IMR-90 (cell line): ENCODE measurements around the gene ANO2. TPM values are rescaled to one million over a fixed set of nuclear protein-coding genes. Genes with fewer than 3 reads are reported as not detected.
A peak's percentile ranks its signal among the peaks of the same experiment; 100 is the strongest.

Experiments used
- ATAC-seq: fragments of 200-7000 bp; cut with Tn5 transposase; 2 replicates; pipeline ENCODE4 v1.9.1; 2020; ENCODE audit warnings: low read depth, mild to moderate bottlenecking, moderate library complexity
- BruUV-seq: library from RNA; stranded (reverse); fragments of 400-500 nt; replicated peaks from 2 replicates; lab custom pipeline; 2021; lab: Mats Ljungman, UMichigan
- CTCF ChIA-PET: fragments of 300-600 bp; formaldehyde crosslinking; extraction: SDS; loops from one replicate; lab custom pipeline; 2021; ENCODE audit warnings: antibody characterized with exemption; lab: Yijun Ruan, JAX
- POLR2A ChIA-PET: fragments of 300-600 bp; sonication (Branson Sonifier 250); formaldehyde crosslinking; loops from one replicate; lab custom pipeline; 2022; ENCODE audit warnings: antibody characterized with exemption; ENCODE audit not compliant: unreplicated experiment; lab: Charles Lee
- DNase-seq: peaks from one replicate; pipeline ENCODE4 v3.0.0; 2013
- H2AFZ ChIP-seq: replicated peaks from 2 replicates; pipeline ENCODE3; 2013; ENCODE audit warnings: low read length, mild to moderate bottlenecking; ENCODE audit not compliant: poor library complexity
- H2AK5ac ChIP-seq: 2 replicates; pipeline ENCODE4 v1.6.1; 2013; ENCODE audit warnings: low read depth, low read length, inconsistent platforms
- H2AK9ac ChIP-seq: replicated peaks from 2 replicates; pipeline ENCODE3; 2013; ENCODE audit warnings: mild to moderate bottlenecking, low read depth, low read length, moderate library complexity; ENCODE audit not compliant: poor library complexity
- H2BK120ac ChIP-seq: 2 replicates; pipeline ENCODE4 v1.6.1; 2013; ENCODE audit warnings: low read depth, low read length, inconsistent platforms
- H2BK15ac ChIP-seq: 3 replicates; pipeline ENCODE4 v1.6.1; 2013; ENCODE audit warnings: low read depth, low read length, inconsistent platforms
- H2BK20ac ChIP-seq: 2 replicates; pipeline ENCODE4 v1.6.1; 2013; ENCODE audit warnings: low read depth, mild to moderate bottlenecking, inconsistent platforms, low read length, moderate library complexity
- H2BK5ac ChIP-seq: 2 replicates; pipeline ENCODE4 v1.6.1; 2013; ENCODE audit warnings: mild to moderate bottlenecking, low read depth, low read length, inconsistent platforms; ENCODE audit not compliant: poor library complexity, severe bottlenecking
- H3K14ac ChIP-seq: replicated peaks from 2 replicates; pipeline ENCODE4 v1.6.1; 2013; ENCODE audit warnings: low read depth, low read length, inconsistent platforms
- H3K18ac ChIP-seq: 2 replicates; pipeline ENCODE4 v1.6.1; 2013; ENCODE audit warnings: low read depth, low read length, control low read depth
- H3K23ac ChIP-seq: 2 replicates; pipeline ENCODE4 v1.6.1; 2013; ENCODE audit warnings: low read depth, low read length, inconsistent platforms
- H3K27ac ChIP-seq: 2 replicates; pipeline ENCODE4 v1.5.1; 2013; ENCODE audit warnings: mild to moderate bottlenecking, control low read depth, low read length; ENCODE audit not compliant: insufficient read depth
- H3K27me3 ChIP-seq: 2 replicates; pipeline ENCODE4 v1.6.1; 2013; ENCODE audit warnings: low read length; ENCODE audit not compliant: control insufficient read depth, insufficient read depth
- H3K36me3 ChIP-seq: 2 replicates; pipeline ENCODE4 v1.6.1; 2013; ENCODE audit warnings: low read length, mixed read lengths; ENCODE audit not compliant: control insufficient read depth, insufficient read depth
- H3K4ac ChIP-seq: 2 replicates; pipeline ENCODE4 v1.6.1; 2013; ENCODE audit warnings: low read depth, low read length, inconsistent platforms
- H3K4me1 ChIP-seq: 2 replicates; pipeline ENCODE4 v1.6.1; 2013; ENCODE audit warnings: low read length, mixed read lengths; ENCODE audit not compliant: control insufficient read depth, insufficient read depth
- H3K4me2 ChIP-seq: 2 replicates; pipeline ENCODE4 v1.6.1; 2013; ENCODE audit warnings: low read depth, mild to moderate bottlenecking, control low read depth, low read length, moderate library complexity
- H3K4me3 ChIP-seq: 2 replicates; pipeline ENCODE4 v1.5.1; 2013; ENCODE audit warnings: low read depth, mild to moderate bottlenecking, control low read depth, low read length, moderate library complexity; ENCODE audit not compliant: insufficient read depth
- H3K56ac ChIP-seq: 2 replicates; pipeline ENCODE4 v1.6.1; 2013; ENCODE audit warnings: low read length, inconsistent platforms; ENCODE audit not compliant: insufficient read depth; ENCODE audit errors: extremely low read depth
- H3K79me1 ChIP-seq, 2 experiments: 2 replicates each; pipeline ENCODE4 v1.6.1; 2013; ENCODE audit warnings: low read length in 2 of 2, inconsistent platforms in 1 of 2, low read depth in 1 of 2
- H3K9ac ChIP-seq: 2 replicates; pipeline ENCODE4 v1.6.1; 2013; ENCODE audit warnings: low read depth, low read length, control low read depth
- H3K9me1 ChIP-seq: 2 replicates; pipeline ENCODE4 v1.6.1; 2013; ENCODE audit warnings: low read length, inconsistent platforms; ENCODE audit not compliant: insufficient read depth
- H3K9me3 ChIP-seq: 2 replicates; pipeline ENCODE4 v1.6.1; 2013; ENCODE audit warnings: low read length; ENCODE audit not compliant: control insufficient read depth, insufficient read depth
- H4K20me1 ChIP-seq: 2 replicates; pipeline ENCODE4 v1.6.1; 2013; ENCODE audit warnings: low read length, inconsistent platforms; ENCODE audit not compliant: insufficient read depth
- H4K5ac ChIP-seq: 2 replicates; pipeline ENCODE4 v1.6.1; 2013; ENCODE audit warnings: mild to moderate bottlenecking, low read depth, low read length, control low read depth
- H4K8ac ChIP-seq, 2 experiments: 2 replicates each; pipeline ENCODE4 v1.6.1; 2013; ENCODE audit warnings: low read depth in 2 of 2, low read length in 2 of 2, control low read depth in 1 of 2, inconsistent platforms in 1 of 2
- H4K91ac ChIP-seq: 2 replicates; pipeline ENCODE4 v1.6.1; 2013; ENCODE audit warnings: low read depth, low read length, inconsistent platforms; ENCODE audit not compliant: insufficient read depth
- BHLHE40 ChIP-seq: fragments of 150-350 bp; IDR thresholded peaks from 2 replicates; pipeline ENCODE4 v1.6.1; 2016; ENCODE audit warnings: mild to moderate bottlenecking, low read depth, low read length
- FOS ChIP-seq: fragments of 150-350 bp; IDR thresholded peaks from 2 replicates; pipeline ENCODE4 v1.6.1; 2016; ENCODE audit warnings: low read depth, low read length
- NFE2L2 ChIP-seq: fragments of 150-350 bp; IDR thresholded peaks from 2 replicates; pipeline ENCODE4 v1.6.1; 2016; ENCODE audit warnings: low read depth, mild to moderate bottlenecking, low read length
- POLR2A ChIP-seq: IDR thresholded peaks from 2 replicates; pipeline ENCODE4 v1.6.1; 2012; ENCODE audit warnings: mild to moderate bottlenecking, low read depth, low read length
- WGBS, 2 experiments: methylation state at CpG; one replicate each; pipeline versions ENCODE4 v1.1.5 to v1.1.7; 2013; ENCODE audit warnings: missing lambda C conversion rate in 2 of 2; ENCODE audit not compliant: insufficient read length in 1 of 2; ENCODE audit errors: extremely low coverage in 2 of 2; 5-methylcytosine and 5-hydroxymethylcytosine counted together
- dilution Hi-C: fragments of 300-500 bp; cut with HindIII; formaldehyde crosslinking; loops from one replicate; pipeline ENCODE4 v1.14.3; 2018; ENCODE audit warnings: low sequenced_read_pairs; ENCODE audit not compliant: unreplicated experiment
- in situ Hi-C: fragments of 300-500 bp; cut with MboI; formaldehyde crosslinking; loops from 3 replicates; pipeline ENCODE4 v1.14.3; 2019; ENCODE audit warnings: low sequenced_read_pairs, inconsistent platforms, mixed read lengths
- intact Hi-C: fragments of 100-400 bp; cut with micrococcal nuclease; formaldehyde crosslinking; loops from 2 replicates; pipeline ENCODE4 v1.10.0; 2022
- polyA plus RNA-seq, 3 experiments: library from polyadenylated mRNA; depleted of rRNA; stranded (reverse); fragments of >200 nt; gene quantifications; 2 replicates each; pipeline ENCODE4 v1.2.3, GENCODE V29; 2012; ENCODE audit warnings: low replicate concordance in 1 of 3
- total RNA-seq: library from RNA; depleted of rRNA; stranded (reverse); fragments of >200 nt; gene quantifications from 2 replicates; pipeline ENCODE4 v1.2.3, GENCODE V29; 2012

The ANO2 gene
- total and polyA plus RNA-seq, 2 of the 4 experiments (the other 2 are of a cell fraction), result 0.22 TPM; not detected in 1

DNA sequence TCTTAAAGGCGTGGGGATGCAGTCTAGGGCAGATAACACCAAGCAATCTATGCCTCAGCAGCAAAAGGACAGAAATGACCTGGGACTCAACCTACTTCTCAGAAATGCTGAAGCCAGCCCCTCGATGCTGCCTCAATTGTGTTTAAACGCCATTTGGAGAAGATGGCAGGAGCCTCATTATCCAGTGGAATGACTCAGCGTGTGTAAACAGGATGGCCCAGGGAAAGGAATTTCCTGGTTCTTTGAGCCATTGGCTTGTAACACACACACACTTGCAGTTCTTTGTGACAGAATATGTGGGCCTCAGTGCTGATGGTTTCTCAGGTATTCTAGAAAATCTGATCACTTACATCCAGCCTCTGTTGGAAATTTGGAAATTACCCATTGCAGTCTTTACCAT lies 358.9 kb downstream of the ANO2 start:
- POLR2A ChIA-PET, result no interaction called here

More for the DNA sequence above, 358.9 kb downstream of the ANO2 start:
- Histone ChIP-seq H3K27ac (no peak overlapping the region), H3K9me1 (peaks cover 4% of the 10 kb centered on the region), H4K91ac (peak overlapping the region; percentile 78), H3K18ac (peak overlapping the region; percentile 90), H2BK5ac (peak overlapping the region; percentile 84), H3K9ac (no peak overlapping the region), H3K23ac (peak overlapping the region; percentile 70; the same call in 1 of the 2 replicates), H4K5ac (peak overlapping the region; percentile 95; the same call in 1 of the 2 replicates), H3K4me2 (no peak overlapping the region; the same call in 1 of the 2 replicates), H3K4me3 (no peak overlapping the region), H2BK20ac (peak overlapping the region; percentile 91), H3K4me1 (peaks cover 21% of the 10 kb centered on the region), H2AK9ac (peak overlapping the region; percentile 31), H3K14ac (peak overlapping the region; percentile 77; the same call in 1 of the 2 replicates), H2BK15ac (peak overlapping the region; percentile 42; the same call in 2 of the 3 replicates), H3K9me3 (no peaks in the 10 kb centered on the region), H2AFZ (peak overlapping the region; percentile 81), H3K56ac (no peak overlapping the region; the same call in 1 of the 2 replicates), H3K4ac (peak overlapping the region; percentile 83), H4K20me1 (no peaks in the 10 kb centered on the region), H3K36me3 (no peaks in the 10 kb centered on the region), H2AK5ac (peak overlapping the region; percentile 56; the same call in 1 of the 2 replicates), H3K27me3 (no peaks in the 10 kb centered on the region), H3K79me1 (no peaks in the 10 kb centered on the region), H4K8ac (peak overlapping the region in 1 of 2 experiments; percentile 56; a peak in 3 of 4 replicates), H2BK120ac (peak overlapping the region; percentile 92)
- WGBS, 2 experiments, result 64% methylated on average over 4 of the region's 4 CpGs; no CpG with 5 or more reads in 1 of the 2 experiments
- intact Hi-C loops (no loop called here), dilution Hi-C loops (no loop called here), in situ Hi-C loops (no loop called here)
- DNase-seq, result peak; percentile 71
- CTCF ChIA-PET, result no interaction called here
- BruUV-seq, result no TSS peak
- peak; percentile 51 for ATAC-seq
- TF ChIP-seq NFE2L2 (peak; percentile 68), FOS (0 out of 2 replicates have a peak, but pooled peaks have one; percentile 38), BHLHE40 (0 out of 2 replicates have a peak, but pooled peaks have one; percentile 15), POLR2A (no peak)
